Fibroblast of peridontal ligament (primary cell): ENCODE measurements around the gene ATP9A.
A peak's percentile ranks its signal among the peaks of the same experiment; 100 is the strongest.

ENCODE experiments used
- DNase-seq: peaks from one replicate; pipeline ENCODE4 v3.0.0-alpha.2; 2010; ENCODE audit errors: extremely low read depth

ATP9A gene

GRCh38 chr20:51629399-51630058 is 138.7 kb downstream of the ATP9A start:
- DNase-seq: no peak

- DNase-seq: peak; percentile 75
These were observed 139.4 kb downstream of the ATP9A start for GRCh38 chr20:51628533-51629398.

- DNase-seq: no peak
These were observed 140.6 kb downstream of the ATP9A start for GRCh38 chr20:51627586-51627985.

- no peak for DNase-seq
These were observed 143.1 kb downstream of the ATP9A start for GRCh38 chr20:51625105-51625504.

GRCh38 chr20:51624157-51624731 is 143.9 kb downstream of the ATP9A start:
- DNase-seq: peak; percentile 51

GRCh38 chr20:51623255-51623654 is 144.9 kb downstream of the ATP9A start:
- no peak for DNase-seq

GRCh38 chr20:51622004-51622874 is 146.0 kb downstream of the ATP9A start:
- no peak for DNase-seq

GRCh38 chr20:51620432-51620831 is 147.8 kb downstream of the ATP9A start:
- no peak for DNase-seq

GRCh38 chr20:51616060-51616459 is 152.1 kb downstream of the ATP9A start:
- DNase-seq: no peak

GRCh38 chr20:51614687-51615086 is 153.5 kb downstream of the ATP9A start:
- DNase-seq: no peak

- no peak for DNase-seq
These were observed 154.6 kb downstream of the ATP9A start for GRCh38 chr20:51613580-51613979.

GRCh38 chr20:51612896-51613295 is 155.3 kb downstream of the ATP9A start:
- no peak for DNase-seq

- no peak for DNase-seq
These were observed 156.6 kb downstream of the ATP9A start for GRCh38 chr20:51611625-51611890.

GRCh38 chr20:51610761-51611624 is 157.2 kb downstream of the ATP9A start:
- no peak for DNase-seq

GRCh38 chr20:51610111-51610510 is 158.1 kb downstream of the ATP9A start:
- DNase-seq: no peak

GRCh38 chr20:51609251-51609650 is 158.9 kb downstream of the ATP9A start:
- DNase-seq: no peak

GRCh38 chr20:51608061-51608460 is 160.1 kb downstream of the ATP9A start:
- no peak for DNase-seq

GRCh38 chr20:51607170-51607569 is 161.0 kb downstream of the ATP9A start:
- DNase-seq: no peak

- DNase-seq: no peak
These were observed 163.3 kb downstream of the ATP9A start for GRCh38 chr20:51604851-51605250.

- DNase-seq: no peak
These were observed 166.1 kb downstream of the ATP9A start for GRCh38 chr20:51602131-51602530.

- no peak for DNase-seq
These were observed 167.2 kb downstream of the ATP9A start for GRCh38 chr20:51600950-51601349.
